ENCODE measurements around the gene HAGH.

Gene HAGH

DNA sequence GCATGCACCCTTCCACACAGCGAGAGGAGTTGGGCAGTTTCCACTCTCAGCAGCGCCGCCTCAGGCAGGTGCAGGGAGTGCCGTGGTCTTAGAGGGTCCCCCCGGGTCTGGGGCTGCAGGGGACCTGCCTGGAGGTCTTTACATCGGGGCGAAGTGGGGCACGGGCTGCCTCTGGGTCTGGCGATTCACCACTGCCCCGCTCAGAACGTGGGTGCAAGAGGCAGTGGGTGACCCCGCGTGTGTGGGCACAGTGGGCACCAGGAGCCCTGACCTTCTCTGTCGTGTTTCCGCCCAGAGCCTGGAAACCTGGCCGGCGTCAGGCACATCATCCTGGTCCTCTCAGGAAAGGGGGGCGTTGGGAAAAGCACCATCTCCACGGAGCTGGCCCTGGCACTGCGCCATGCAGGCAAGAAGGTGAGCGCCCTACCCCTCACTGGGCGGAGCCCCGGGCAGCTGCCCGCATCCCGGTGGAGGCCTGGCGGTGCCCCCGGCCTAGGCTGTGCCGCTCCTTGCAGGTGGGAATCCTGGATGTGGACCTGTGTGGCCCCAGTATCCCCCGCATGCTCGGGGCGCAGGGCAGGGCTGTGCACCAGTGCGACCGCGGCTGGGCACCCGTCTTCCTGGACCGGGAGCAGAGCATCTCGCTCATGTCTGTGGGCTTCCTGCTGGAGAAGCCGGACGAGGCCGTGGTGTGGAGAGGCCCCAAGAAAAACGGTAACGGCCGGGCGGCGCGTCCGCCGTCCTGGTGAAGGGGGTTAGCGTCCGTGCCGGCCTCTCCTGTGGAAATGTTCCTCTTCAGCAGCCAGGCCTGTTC lies 40.2 kb downstream of the HAGH start:
- no peak for DNase-seq (ENCODE audit: low spot score)

DNA sequence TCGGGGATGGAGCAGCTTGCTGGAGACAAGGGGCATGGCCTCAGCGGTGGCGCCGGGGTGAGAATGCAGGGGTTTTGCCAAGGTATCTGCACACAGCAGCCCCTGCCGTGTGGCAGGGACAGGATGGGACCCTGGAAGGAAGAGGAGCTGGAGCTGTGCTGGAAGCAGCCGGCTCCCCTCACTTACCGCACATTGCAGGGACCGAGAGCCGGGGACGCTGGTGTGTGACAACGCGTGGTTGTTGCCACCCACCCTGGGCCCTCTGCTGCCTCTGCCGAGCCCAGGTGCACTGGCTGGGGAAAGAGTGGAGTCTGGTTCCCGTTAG lies 40.8 kb downstream of the HAGH start:
- no peak for DNase-seq (ENCODE audit: low spot score)

DNA sequence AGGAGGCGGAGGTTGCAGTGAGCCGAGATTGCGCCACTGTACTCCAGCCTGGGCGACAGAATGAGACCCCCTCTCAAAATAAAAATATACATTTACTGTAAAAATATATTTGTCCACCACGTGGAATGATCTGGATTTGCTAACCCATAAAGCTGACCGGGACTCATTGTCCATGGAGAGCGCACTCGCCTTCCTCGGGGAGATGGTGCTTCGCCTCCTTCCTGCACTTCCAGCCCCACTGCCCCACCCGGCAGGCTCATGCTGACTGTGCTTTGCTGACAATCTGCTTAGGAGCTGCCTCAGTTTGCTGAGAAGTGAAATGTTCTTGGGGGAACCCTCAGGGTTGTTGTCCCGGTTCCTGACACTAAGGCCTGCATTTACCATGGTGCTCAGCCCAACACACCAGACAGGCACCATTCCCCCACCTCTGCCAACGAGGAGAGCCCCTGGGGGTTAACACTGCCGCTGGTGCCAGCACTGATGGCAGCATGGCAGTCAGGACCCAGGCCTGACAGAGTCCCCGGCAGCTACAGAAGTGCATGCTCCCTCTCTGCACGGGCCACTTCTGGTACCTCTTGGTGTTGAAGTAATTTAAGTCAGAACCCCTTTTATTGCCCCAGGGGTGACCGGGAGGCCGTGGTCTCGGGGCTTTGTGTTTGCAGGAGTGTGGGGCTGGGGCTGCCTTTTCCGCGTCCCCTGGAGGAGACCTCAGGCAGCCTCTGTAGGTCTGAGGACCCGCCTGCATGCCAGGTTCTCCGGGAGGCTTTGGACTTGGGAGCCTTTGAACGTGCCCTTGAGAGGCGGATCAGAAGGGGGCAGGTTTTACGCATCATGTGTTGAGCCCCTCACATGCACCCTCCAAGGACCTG lies 41.4 kb downstream of the HAGH start:
- no peak for DNase-seq (ENCODE audit: low spot score)

DNA sequence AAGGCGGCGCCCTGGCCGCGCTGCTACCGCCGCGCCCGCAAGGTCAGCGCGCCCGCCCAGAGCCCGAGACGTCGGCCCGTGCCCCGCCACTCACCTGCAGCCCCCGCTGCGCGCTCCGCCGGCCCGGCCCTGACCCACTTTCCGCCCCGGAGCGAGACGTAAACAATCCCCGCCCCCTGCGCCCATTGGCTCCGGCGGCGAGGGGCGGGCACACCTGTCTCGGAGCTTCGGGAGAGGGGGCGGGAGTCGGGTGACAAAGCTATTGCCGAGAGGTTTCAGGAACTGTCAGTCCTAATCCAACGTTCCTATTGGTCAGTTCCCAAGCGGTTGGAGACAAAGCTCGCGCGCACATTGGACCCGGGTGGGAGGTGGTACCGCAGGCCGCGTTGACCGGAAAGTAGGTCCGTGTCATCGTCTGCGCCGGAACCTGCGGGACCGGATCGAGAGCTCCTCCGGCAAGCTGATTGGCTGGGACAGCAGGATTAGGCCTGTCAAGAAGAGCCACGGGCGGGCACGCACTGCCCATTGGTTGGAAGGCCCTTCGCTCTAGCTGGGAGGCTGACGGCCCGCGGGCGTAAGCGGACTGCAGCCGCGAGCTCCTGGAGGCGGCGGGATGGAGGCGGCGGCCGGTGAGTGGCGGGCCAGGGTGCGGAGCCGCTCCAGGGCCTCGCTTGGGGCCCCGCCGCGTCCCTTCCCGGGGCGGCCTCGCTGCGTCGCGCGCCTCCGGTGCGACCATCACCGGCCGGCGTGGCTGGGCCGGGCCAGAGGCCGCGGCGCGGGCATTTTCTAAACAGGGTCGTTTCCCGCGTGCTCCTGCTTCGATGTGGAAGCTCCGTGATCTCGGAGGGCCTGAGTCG lies 44.0 kb downstream of the HAGH start, which contains the start of the genes NUBP2 and SPSB3:
Gene NUBP2, plus strand, starts transcription at position 553 of the 857 bp plus-strand sequence. Its CDS starts 61 bp downstream, at position 614.
Gene SPSB3, minus strand, starts transcription at position 164 of the 857 bp plus-strand sequence. CDS start 1,088 bp downstream, outside the sequence.
- peak; percentile 100 for DNase-seq (ENCODE audit: low spot score)

DNA sequence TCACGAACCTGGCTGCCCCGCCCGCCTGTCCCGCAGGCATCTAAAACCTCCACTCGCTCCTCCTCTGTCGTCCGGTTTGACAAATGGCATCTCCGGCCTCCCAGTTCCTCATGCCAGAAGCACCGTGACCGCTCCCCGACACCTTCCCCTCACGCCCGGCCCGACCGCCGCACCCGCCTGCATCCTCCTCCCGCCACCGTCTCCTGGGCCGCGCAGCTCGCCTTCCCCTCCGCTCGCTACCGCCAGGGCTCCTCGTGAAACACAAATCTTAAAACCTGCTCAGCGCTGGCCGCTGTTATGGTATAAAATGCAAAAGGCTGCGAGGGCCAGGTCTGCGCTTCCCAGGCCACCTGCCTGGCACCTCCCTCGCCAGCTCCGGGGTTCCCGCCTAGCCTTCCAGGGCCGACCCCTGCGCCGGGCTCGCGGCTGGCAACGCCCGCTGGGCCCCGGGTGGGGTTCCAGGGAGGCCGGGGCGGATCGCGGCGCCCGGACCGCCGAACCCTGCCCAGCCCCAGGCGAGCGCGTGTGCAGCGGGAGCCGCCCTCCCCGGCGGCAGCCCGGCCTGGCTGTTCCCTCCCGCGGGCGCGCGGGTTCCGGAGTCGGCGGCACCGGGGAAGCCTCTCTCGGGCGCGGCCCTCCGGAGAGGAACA lies 44.7 kb downstream of the HAGH start:
- DNase-seq (ENCODE audit: low spot score): no peak

DNA sequence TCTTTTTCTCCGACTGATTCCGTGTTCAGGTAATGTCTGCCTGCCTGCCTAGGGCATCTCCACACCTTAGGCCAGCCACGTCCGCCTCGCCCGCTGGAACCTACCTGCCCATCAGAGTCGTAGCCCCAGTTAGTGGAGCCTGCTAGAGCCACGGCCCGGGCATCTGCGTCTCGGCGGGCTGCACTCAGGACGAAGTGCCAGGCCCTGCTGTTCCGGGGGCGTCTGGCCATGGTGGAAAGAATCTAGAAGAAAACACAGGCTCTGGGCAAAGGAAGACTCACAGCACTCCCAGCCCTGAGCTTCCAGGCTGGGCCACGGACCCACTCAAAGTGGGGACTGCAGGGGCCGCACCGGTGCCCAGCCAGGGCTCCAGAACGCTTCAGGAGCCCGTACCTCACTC lies 45.4 kb downstream of the HAGH start:
- DNase-seq (ENCODE audit: low spot score): no peak

DNA sequence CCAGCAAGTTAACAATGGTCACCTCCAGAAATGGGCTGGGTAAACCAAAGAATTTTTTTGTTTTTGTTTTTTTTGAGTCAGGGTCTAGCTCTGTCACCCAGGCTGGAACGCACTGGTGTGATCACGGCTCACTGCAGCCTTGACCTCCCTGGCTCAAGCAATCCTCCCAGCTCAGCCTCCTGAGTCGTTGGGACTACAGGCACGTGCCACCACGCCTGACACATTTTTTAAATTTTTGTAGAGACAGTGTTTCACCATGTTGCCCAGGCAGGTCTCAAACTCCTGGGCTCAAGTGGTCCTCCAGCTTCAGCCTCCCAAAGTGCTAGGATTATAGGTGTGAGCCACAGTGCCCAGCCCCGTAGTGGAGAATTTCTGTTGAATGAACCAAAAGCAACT lies 46.0 kb downstream of the HAGH start:
- no peak for DNase-seq (ENCODE audit: low spot score)

DNA sequence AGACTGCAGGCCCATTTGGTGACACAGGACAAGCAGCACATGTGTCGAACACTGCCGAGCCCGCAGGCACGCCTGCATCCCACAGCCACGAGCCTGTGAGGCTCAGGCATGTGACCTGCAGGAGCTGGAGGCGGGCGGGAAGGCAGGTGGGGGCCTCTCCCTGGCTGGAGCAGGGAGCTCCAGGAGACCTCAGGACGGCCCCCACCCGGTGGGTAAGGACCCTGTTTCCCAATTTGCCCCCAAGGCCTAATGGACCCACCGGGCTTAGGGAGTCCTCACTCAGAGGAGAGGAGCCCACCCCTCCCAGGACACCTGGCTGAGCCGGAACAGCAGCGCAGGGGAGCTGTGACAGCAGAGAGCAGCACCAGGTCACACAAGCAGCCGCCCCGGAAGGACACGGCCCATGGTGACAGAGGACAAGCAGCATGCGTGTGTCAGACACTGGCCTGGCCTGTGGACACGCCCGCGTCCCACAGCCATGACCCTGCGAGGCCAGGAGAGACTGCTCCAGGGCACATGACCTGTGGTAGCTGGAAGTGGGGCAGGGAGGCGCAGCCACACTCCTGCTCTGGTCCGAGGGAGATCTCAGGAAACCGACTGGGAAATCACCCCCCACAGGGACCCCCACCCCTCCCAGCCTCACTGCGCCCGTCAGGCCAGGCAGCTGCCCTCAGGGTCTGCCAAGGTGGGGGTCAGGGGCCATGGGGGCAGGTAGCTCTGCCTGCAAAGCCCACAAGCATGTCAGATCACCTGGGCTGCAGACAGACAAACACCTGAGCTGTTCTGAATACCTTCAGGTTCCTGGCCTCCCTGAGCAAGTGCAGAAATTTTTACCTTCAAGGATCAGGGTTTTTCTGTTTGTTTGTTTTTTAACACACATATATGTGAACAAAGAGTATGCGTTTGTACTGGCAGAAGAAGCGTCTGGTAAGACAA lies 46.6 kb downstream of the HAGH start:
- no peak for DNase-seq (ENCODE audit: low spot score)

DNA sequence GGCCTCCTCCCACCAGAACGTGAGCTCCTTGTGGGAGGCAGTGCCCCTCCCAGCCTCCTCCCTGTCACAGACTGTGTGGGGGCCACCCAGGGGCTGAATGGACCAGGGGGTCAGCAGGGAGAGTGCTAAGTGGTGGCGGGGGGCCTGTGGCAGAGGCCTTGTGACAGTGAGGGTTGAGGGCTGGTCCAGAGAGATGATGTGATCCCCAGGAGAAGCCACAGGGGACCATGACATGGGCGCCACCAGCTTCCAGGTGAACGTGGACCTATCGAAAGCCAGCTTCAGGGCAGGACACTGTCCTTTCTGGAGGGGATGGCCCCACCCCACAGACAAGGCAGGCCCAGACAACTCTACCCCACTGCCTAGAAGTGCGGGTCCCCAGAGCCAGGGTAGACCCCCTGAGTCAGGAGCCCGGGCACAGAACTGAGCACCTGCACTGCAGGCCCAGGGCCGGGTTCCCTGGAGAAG lies 47.4 kb downstream of the HAGH start:
- DNase-seq (ENCODE audit: low spot score): no peak

DNA sequence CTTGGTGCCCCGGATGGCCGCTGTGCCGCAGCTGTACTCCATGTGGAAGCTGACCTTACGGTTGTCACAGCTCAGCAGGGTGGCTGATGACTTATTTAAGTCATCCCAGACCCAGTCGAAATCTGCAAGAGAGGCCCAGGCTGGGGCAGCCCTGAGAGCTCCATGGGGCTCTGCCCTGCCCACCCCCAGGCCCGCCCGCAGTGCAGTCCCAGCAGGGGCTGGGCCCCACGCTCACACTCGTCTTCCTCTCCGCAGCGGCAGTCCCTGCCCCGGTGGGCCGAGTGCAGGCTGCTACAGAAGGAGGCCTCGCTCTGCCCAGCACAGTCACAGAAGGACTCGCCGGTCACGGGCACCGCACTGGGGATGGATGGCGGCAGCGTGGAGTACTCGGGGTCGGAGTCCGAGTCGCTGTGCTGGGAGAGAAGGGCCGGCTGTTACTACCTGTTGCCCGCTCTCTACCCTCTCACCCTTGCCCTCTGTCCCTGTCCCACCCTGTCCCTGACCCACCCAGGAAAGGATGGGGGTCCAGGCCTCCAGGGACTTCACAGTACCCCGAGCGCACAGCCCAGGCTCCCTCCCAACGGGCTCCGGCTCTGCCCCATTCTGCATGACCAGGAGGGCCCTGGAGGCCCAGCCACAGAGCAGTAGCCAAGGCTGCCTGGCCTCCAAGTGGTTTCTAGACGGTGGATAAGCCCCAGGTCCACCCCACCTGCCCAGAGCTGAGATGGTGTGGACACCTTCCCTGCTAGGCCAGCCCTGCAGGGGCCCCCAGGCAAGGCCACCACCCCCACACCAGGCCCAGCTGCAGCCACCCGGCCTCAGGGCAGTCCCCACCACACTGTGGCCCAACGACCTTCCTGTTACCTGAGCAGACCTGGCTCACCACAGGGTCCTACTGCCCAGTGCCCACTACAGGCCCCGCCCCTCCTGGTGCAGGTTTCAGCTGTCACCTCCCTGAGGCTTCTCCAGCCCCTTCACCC lies 48.1 kb downstream of the HAGH start:
- no peak for DNase-seq (ENCODE audit: low spot score)

DNA sequence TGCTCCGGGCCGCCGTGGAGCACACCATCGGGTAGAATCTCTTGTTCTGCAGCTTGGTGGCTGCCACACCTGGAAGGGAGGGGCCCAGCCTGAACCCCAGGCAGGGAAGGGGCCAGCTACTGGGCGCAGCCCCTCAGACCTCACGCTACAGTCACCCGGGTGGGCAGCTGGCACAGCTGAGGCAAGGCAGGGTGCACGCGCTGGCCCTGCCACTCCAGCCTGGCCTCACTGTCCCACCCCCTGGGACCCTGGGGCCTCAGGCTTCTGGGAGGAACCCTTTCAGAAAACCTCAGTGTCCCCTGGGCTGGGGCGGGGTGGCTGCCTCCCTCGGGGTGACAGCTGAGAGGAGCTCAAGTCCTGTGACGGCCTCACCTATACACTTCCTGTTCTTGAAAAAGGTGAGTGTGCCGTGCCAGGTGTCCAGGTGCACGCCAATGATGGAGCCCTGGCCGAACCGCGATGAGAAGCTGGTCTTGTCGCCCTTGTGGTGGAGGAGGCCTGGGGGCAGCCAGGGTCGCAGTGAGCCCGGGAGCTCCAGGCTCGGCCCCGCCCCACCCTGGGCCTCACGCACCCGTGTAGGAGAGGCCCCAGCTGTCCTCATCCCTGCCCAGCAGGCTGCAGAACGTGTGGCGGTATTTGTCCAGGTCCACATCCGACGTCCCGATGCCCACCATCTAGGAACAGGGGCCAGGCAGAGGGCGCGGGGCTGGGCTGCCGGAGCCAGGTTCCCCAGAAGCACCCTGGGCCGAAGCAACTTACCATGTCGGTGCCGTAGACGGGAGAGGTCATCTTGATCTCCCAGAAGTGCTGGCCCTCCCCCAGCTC lies 49.0 kb downstream of the HAGH start:
- DNase-seq (ENCODE audit: low spot score): no peak

DNA sequence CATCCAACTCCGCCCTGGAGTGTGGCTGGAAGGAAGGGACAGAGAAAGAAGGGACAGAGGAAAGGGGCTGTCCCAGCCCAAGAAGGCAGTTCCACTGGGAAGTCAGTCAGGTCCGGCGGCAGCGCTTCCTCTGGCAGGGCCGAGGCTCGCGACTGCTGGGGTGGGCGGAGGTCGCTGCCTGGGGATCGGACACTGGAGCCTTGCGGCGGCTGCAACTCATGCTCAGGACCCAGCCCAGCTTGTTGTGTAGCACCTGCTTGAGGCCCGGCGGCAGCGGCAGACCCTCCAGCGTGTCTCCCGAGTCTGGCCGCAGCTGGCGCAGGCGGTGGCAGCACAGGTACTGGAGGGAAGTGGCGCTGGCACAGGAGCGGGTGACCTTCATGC lies 49.6 kb downstream of the HAGH start:
- DNase-seq (ENCODE audit: low spot score): no peak

DNA sequence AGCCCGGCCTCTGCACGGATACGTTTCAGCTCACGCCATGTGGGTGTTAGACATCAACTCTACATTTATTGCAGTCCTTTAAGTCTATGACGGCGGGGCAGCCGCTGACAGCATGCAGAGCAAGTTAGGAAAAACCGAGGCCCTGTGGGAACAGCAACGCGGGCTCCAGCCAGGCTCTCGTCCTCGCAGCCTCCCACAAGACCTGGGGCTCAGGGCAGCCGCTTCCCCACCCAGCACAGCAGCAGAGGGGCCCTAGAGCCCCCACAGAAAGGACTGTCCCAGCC lies 50.0 kb downstream of the HAGH start:
- DNase-seq (ENCODE audit: low spot score): no peak

DNA sequence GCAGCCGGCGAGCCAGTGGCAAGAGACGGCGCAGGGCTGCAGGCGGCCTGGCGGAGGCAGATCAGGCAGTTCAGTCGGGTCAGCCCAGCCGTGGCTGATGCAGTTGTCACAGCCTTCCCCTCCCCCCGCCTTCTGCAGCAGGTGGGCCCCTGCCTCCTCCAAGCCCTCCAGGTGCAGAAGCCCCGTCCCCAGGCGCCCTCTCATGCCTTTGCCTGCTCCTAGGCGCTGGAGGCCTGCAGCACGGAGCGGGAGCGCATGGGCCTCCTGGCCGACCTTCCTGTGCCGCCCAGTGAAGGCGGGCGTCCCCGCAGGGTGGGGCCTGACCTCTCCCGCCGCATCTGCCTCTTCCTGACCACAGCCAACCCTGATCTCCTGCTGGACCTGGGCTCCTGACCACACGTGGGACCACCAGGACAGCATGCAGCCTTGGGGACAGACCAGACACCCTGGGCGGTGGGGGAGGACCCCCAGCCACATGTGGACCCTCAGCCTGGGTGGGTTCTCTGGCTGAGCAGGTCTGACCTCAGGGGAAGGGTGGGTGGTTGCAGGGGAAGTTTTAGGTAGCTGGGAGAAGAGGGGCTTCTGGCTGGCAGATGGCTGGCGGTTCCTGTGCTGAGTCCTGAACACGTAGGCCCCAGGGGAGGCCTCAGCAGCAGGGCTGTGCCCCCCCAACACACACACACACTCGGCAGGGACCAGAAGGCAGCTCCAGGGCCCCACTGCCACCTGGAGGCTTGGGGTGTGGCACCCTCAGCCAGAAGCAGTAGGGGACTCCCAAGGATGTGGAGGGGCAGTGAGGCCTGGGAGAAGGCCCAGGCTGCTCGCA lies 50.6 kb downstream of the HAGH start:
- DNase-seq (ENCODE audit: low spot score): no peak

DNA sequence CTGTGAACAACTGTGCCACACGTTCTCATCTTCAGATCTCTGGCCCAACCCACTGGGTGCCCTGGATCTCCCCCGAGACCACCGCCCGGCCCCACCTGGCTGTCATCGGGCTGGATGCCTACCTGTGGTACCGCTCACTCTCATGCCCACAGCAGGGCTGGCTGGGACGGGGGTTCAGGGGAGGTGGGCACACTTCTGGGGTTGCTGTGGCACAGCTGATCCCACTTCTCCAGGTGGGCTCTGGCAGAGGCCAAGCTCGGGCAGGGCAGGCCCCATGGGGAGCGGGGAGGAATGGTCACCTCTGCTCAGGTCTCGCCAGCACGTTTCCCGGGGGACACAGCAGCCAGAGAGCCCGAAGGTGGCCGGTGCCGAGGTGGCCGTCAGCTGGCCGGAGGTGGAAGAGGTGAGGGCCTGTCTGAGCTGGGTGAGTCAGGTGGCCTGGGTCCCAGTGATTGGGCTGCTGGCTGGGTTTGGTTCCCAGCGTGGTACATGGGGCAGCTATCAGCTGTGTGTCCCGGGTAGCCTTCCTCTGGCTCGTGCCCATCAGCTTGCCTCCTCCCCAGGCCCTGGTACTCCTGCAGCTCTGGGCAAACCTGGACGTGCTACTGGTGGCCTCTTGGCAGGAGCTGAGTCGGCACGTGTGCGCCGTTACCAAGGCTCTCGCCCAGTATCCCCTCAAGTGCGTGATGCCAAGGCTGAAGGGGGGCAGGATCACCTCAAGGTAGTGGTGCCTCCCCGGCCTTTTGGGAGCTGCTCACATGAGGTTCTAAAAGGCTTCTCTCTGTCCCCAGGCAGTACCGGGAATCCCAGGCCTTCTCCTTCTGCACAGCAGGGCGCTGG lies 51.4 kb downstream of the HAGH start:
- DNase-seq (ENCODE audit: low spot score): no peak

DNA sequence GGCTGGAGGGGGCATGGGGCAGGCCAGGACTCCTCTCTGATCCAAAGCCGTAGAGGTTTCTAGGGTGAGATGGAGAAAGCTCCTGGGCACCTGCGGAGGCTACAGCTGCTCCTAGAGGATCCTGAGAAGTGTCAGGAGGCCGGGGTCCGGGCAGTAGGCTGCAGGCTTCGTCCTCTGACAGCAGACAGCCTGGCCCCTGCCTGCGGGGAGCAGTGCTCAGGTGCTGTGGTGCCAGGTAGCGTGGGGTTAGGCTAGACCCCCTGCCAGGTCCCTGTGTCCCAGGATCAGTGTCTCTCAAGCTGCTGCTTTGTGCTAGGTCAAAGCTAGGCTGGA lies 52.2 kb downstream of the HAGH start:
- no peak for DNase-seq (ENCODE audit: low spot score)
